ENCODE data around the gene EMX2. TPM values are rescaled to one million over a fixed set of nuclear protein-coding genes. Genes with fewer than 3 reads are reported as not detected.

The EMX2 gene
- total RNA-seq (2022) (4.7 and 4.9 TPM in 2 replicates), Bru-seq, nascent RNA (percentile 50 among the genes with signal in this experiment), BruChase-seq, experiment 1, labeled RNA remaining after a 2-hour chase (percentile 61 among the genes with signal in this experiment), BruChase-seq, experiment 2, labeled RNA remaining after a 6-hour chase (percentile 50 among the genes with signal in this experiment)
- long read RNA-seq, partial matches to known transcripts, result 0 of 10 reads
- long read RNA-seq, other reads (novel, unspliced or antisense), result 10 of 10 reads

- Histone ChIP-seq H3K4me3 (ENCODE audit: low read depth, low read length) (peak within 1 kb of the TSS; percentile 90), H3K27me3 (replicated peaks; ENCODE audit: control insufficient read depth, insufficient read depth, low read length) (no peaks in the 10 kb centered on the region), H3K4me1 (peaks cover 8% of the 10 kb centered on the region), H3K36me3 (ENCODE audit: control insufficient read depth, insufficient read depth, low read length) (no peaks in the 10 kb centered on the region; the same call in 1 of the 2 replicates), H3K9me3 (no peaks in the 10 kb centered on the region)
- CTCF ChIA-PET, result interaction anchor here (1.0 to 1.7 kb wide), 3 partner anchors 24 to 67 kb away, joined by 3 to 24 read pairs (median 5); no protein-coding TSS in a partner anchor
- DNase-seq, result no peak
- no peak for TF ChIP-seq CTCF (IDR thresholded peaks at IDR 0.05; ENCODE audit: insufficient read depth in 1 of 2, low read depth in 1 of 2, low read length in 1 of 2, severe bottlenecking in 1 of 2, unreplicated experiment in 1 of 2)
- H3K27ac Mint-ChIP-seq (ENCODE audit: unreplicated experiment), result peak within 1 kb of the TSS; percentile 65
- no peaks in the 10 kb centered on the region for H3K9me3 Mint-ChIP-seq (ENCODE audit: unreplicated experiment)
- BruUV-seq (replicated peaks), result no TSS peak
- H3K36me3 Mint-ChIP-seq (ENCODE audit: insufficient read depth, unreplicated experiment), result no peaks in the 10 kb centered on the region
- POLR2A ChIA-PET, result interaction anchor here (0.6 to 0.9 kb wide), 2 partner anchors 24 to 134 kb away, joined by 3 to 4 read pairs; no protein-coding TSS in a partner anchor
- H3K27me3 Mint-ChIP-seq (ENCODE audit: insufficient read depth, unreplicated experiment), result no peaks in the 10 kb centered on the region
- intact Hi-C loops (cut with micrococcal nuclease; ENCODE audit: unreplicated experiment), result loop anchor here (1.0 to 5.0 kb wide), 4 partner anchors 24 to 210 kb away; no protein-coding TSS in a partner anchor
- H3K4me1 Mint-ChIP-seq (ENCODE audit: low read depth, unreplicated experiment), result peaks cover 14% of the 10 kb centered on the region
- H3K4me3 Mint-ChIP-seq (ENCODE audit: unreplicated experiment), result peak within 1 kb of the TSS; percentile 93
These were observed at the start of gene EMX2 for GRCh38 chr10:117542706-117543224. TSS of gene EMX2 (plus strand) at chr10:117542746. CDS start at chr10:117543268, 522 bp downstream.

- H3K9me3 ChIP-seq, result 0 out of 2 replicates have a peak, but pooled peaks cover 2% of the 10 kb centered on the region
- Mint-ChIP-seq H3K27ac (ENCODE audit: unreplicated experiment) (peak overlapping the region; percentile 69), H3K9me3 (ENCODE audit: unreplicated experiment) (no peaks in the 10 kb centered on the region), H3K36me3 (ENCODE audit: insufficient read depth, unreplicated experiment) (no peaks in the 10 kb centered on the region), H3K4me3 (ENCODE audit: unreplicated experiment) (no peak overlapping the region), H3K27me3 (ENCODE audit: insufficient read depth, unreplicated experiment) (no peaks in the 10 kb centered on the region), H3K4me1 (ENCODE audit: low read depth, unreplicated experiment) (peaks cover 11% of the 10 kb centered on the region)
- intact Hi-C loops (cut with micrococcal nuclease; ENCODE audit: unreplicated experiment), result loop anchor here (1.0 to 2.0 kb wide), 9 partner anchors 22 to 927 kb away; no protein-coding TSS in a partner anchor
- ChIA-PET CTCF (interaction anchor here (0.9 to 1.7 kb wide), 12 partner anchors 8 to 610 kb away, joined by 3 to 24 read pairs (median 4); partner anchors contain the start of gene EMX2), POLR2A (no interaction called here)
- H3K36me3 ChIP-seq (ENCODE audit: control insufficient read depth, insufficient read depth, low read length), result no peaks in the 10 kb centered on the region
- TF ChIP-seq CTCF (IDR thresholded peaks at IDR 0.05; ENCODE audit: insufficient read depth in 1 of 2, low read depth in 1 of 2, low read length in 1 of 2, severe bottlenecking in 1 of 2, unreplicated experiment in 1 of 2), result no peak
- no peak overlapping the region for H3K4me3 ChIP-seq (ENCODE audit: low read depth, low read length)
- no peaks in the 10 kb centered on the region for H3K27me3 ChIP-seq (replicated peaks; ENCODE audit: control insufficient read depth, insufficient read depth, low read length)
- no TSS peak for BruUV-seq (replicated peaks)
- DNase-seq, result no peak
- H3K4me1 ChIP-seq, result peaks cover 17% of the 10 kb centered on the region
These were observed 46.5 kb upstream of the EMX2 start for GRCh38 chr10:117496031-117496430.

GRCh38 chr10:117496616-117497028 lies 45.9 kb upstream of the EMX2 start:
- H3K9me3 Mint-ChIP-seq (ENCODE audit: unreplicated experiment), result no peaks in the 10 kb centered on the region
- BruUV-seq (replicated peaks), result no TSS peak
- H3K4me3 Mint-ChIP-seq (ENCODE audit: unreplicated experiment), result peak overlapping the region; percentile 59
- H3K36me3 Mint-ChIP-seq (ENCODE audit: insufficient read depth, unreplicated experiment), result no peaks in the 10 kb centered on the region
- POLR2A ChIA-PET, result no interaction called here
- H3K9me3 ChIP-seq, result 0 out of 2 replicates have a peak, but pooled peaks cover 2% of the 10 kb centered on the region
- no peak overlapping the region for H3K4me3 ChIP-seq (ENCODE audit: low read depth, low read length)
- peak; percentile 93 to 94 for TF ChIP-seq CTCF (IDR thresholded peaks at IDR 0.05; ENCODE audit: insufficient read depth in 1 of 2, low read depth in 1 of 2, low read length in 1 of 2, severe bottlenecking in 1 of 2, unreplicated experiment in 1 of 2)
- peaks cover 17% of the 10 kb centered on the region for H3K4me1 ChIP-seq
- peaks cover 11% of the 10 kb centered on the region for H3K4me1 Mint-ChIP-seq (ENCODE audit: low read depth, unreplicated experiment)
- H3K36me3 ChIP-seq (ENCODE audit: control insufficient read depth, insufficient read depth, low read length), result no peaks in the 10 kb centered on the region
- CTCF ChIA-PET, result interaction anchor here (0.5 to 1.9 kb wide), 36 partner anchors 9 to 1048 kb away, joined by 3 to 24 read pairs (median 4); partner anchors contain the start of gene EMX2
- peak; percentile 91 for DNase-seq
- intact Hi-C loops (cut with micrococcal nuclease; ENCODE audit: unreplicated experiment), result loop anchor here (1.0 to 2.0 kb wide), 9 partner anchors 22 to 927 kb away; no protein-coding TSS in a partner anchor
- H3K27ac Mint-ChIP-seq (ENCODE audit: unreplicated experiment), result peak overlapping the region; percentile 69
- no peaks in the 10 kb centered on the region for H3K27me3 Mint-ChIP-seq (ENCODE audit: insufficient read depth, unreplicated experiment)
- H3K27me3 ChIP-seq (replicated peaks; ENCODE audit: control insufficient read depth, insufficient read depth, low read length), result no peaks in the 10 kb centered on the region
